ENCODE measurements around the gene PRKCZ. TPM values are rescaled to one million over a fixed set of nuclear protein-coding genes. Genes with fewer than 3 reads are reported as not detected.

PRKCZ gene
- total RNA-seq (2012; rRNA removed) (2.0 and 2.8 TPM in 2 replicates), polyA plus RNA-seq (2012; rRNA removed) (3.5 and 4.4 TPM in 2 replicates), Bru-seq, nascent RNA (percentile 35 among the genes with signal in this experiment), BruChase-seq, experiment 1, labeled RNA remaining after a 6-hour chase (percentile 37 among the genes with signal in this experiment), BruChase-seq, experiment 2, labeled RNA remaining after a 2-hour chase (percentile 37 among the genes with signal in this experiment)
- polyA plus RNA-seq (2012; cell fraction: cytosol; rRNA removed) = 3.8 and 4.0 TPM in 2 replicates
- polyA plus RNA-seq (2012; cell fraction: nucleus; rRNA removed; ENCODE audit: low replicate concordance) = 5.9 and 7.4 TPM in 2 replicates
- long read RNA-seq, partial matches to known transcripts = 4 of 12 reads
- long read RNA-seq, other reads (novel, unspliced or antisense) = 4 of 12 reads

DNA sequence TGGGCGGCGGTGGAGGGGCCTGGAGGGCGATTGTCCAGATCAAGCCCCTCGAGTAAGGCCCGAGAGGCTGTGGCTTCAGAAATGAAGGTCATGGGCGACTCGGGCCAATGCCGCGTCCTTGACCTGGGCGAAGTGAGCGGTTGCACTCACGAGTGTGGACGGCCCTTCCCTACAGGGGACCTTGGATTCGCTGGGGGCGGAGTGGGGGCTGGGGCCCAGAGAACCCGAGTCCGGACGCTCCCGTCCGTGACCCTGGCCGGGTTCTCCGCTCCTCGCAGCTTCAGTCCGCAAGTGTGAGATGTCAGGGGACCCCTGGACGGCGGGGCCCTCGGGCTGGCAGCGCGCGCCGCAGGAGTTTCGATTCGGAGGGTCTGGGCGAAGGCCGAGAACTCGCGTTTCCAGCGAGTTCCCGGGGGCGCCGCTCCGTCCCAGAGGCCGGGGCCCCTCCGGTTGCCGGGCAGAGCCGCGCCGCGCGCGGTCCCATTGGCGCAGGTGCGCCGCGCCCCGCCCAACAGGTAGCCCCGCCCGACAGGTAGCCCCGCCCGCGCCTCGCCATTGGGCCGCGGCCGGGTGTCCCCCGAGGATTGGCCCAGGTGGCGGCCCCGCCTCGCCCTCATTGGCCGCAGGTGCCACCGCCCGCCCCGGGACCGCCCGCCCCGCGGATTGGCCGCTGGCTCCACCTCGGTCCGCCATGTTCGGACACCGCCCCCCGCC is at the start of gene PRKCZ:
Gene PRKCZ, plus strand, starts transcription at position 694 of the 714 bp plus-strand sequence. CDS start 220 bp downstream, outside the sequence.
- no peaks in the 10 kb centered on the region; the same call in 1 of the 2 replicates for H4K20me1 ChIP-seq (ENCODE audit: insufficient read depth, low read length)
- no peak within 1 kb of the TSS for H3K27ac ChIP-seq (ENCODE audit: insufficient read depth, low read length)
- no peak for ATAC-seq (ENCODE audit: low read depth)
- H3K23ac ChIP-seq (ENCODE audit: low read depth, low read length) = no peak within 1 kb of the TSS
- intact Hi-C loops (cut with micrococcal nuclease) (loop anchor here (5.0 kb wide), 1 partner anchor 88 kb away; no protein-coding TSS in a partner anchor), dilution Hi-C loops (cut with HindIII; ENCODE audit: low sequenced_read_pairs, unreplicated experiment) (no loop called here), in situ Hi-C loops (cut with MboI; ENCODE audit: low sequenced_read_pairs) (loop anchor here (10.0 kb wide), 1 partner anchor 95 kb away; no protein-coding TSS in a partner anchor)
- DNase-seq = no peak
- H3K18ac ChIP-seq (ENCODE audit: low read depth, low read length) = no peak within 1 kb of the TSS
- H3K14ac ChIP-seq (replicated peaks; ENCODE audit: low read depth, low read length) = no peak within 1 kb of the TSS
- no peak for TF ChIP-seq MAZ (IDR thresholded peaks at IDR 0.05; ENCODE audit: borderline replicate concordance, low read depth, low read length)
- TF ChIP-seq MAFK (IDR thresholded peaks at IDR 0.05; ENCODE audit: low read depth, low read length) = no peak
- no peak for TF ChIP-seq FOS (IDR thresholded peaks at IDR 0.05; ENCODE audit: low read depth, low read length)
- TF ChIP-seq BHLHE40 (IDR thresholded peaks at IDR 0.05; ENCODE audit: low read depth, low read length) = no peak
- no peak for TF ChIP-seq MXI1 (IDR thresholded peaks at IDR 0.05; ENCODE audit: borderline replicate concordance, low read depth, low read length)
- H3K9ac ChIP-seq (ENCODE audit: low read depth, low read length) = no peak within 1 kb of the TSS
- H2AK9ac ChIP-seq (replicated peaks; ENCODE audit: low read depth, low read length, poor library complexity) = no peak within 1 kb of the TSS
- no peak within 1 kb of the TSS for H3K4ac ChIP-seq (ENCODE audit: low read depth, low read length)
- peaks cover 2% of the 10 kb centered on the region; the same call in 1 of the 2 replicates for H3K4me1 ChIP-seq (ENCODE audit: control insufficient read depth, insufficient read depth, low read length)
- H3K4me3 ChIP-seq (ENCODE audit: insufficient read depth, low read depth, low read length) = peak within 1 kb of the TSS; percentile 20; the same call in 1 of the 2 replicates
- H3K4me2 ChIP-seq (ENCODE audit: low read depth, low read length) = no peak within 1 kb of the TSS
- no peak within 1 kb of the TSS for H2AK5ac ChIP-seq (ENCODE audit: low read depth, low read length)
- no peaks in the 10 kb centered on the region; the same call in 1 of the 2 replicates for H3K9me3 ChIP-seq (ENCODE audit: control insufficient read depth, insufficient read depth, low read length)
- no peak within 1 kb of the TSS for H2BK15ac ChIP-seq (ENCODE audit: low read depth, low read length)
- peak within 1 kb of the TSS; percentile 63 for H2AFZ ChIP-seq (replicated peaks; ENCODE audit: low read length, poor library complexity)
- BruUV-seq (replicated peaks) = no TSS peak
- no peak within 1 kb of the TSS for H3K56ac ChIP-seq (ENCODE audit: extremely low read depth, insufficient read depth, low read length)
- H3K27me3 ChIP-seq (ENCODE audit: control insufficient read depth, insufficient read depth, low read length) = peaks cover 63% of the 10 kb centered on the region
- H3K9me1 ChIP-seq (ENCODE audit: insufficient read depth, low read length) = no peaks in the 10 kb centered on the region
- H2BK20ac ChIP-seq (ENCODE audit: low read depth, low read length) = no peak within 1 kb of the TSS
- H2BK120ac ChIP-seq (ENCODE audit: low read depth, low read length) = no peak within 1 kb of the TSS
- no peaks in the 10 kb centered on the region for H3K79me1 ChIP-seq (ENCODE audit: low read depth in 1 of 2, low read length in 2 of 2)
- no peak within 1 kb of the TSS for H4K5ac ChIP-seq (ENCODE audit: low read depth, low read length)
- no peak within 1 kb of the TSS for H4K8ac ChIP-seq (ENCODE audit: low read depth in 2 of 2, low read length in 2 of 2)
- H3K36me3 ChIP-seq (ENCODE audit: control insufficient read depth, insufficient read depth, low read length) = no peaks in the 10 kb centered on the region
- CTCF ChIA-PET = no interaction called here
- no peak within 1 kb of the TSS for H4K91ac ChIP-seq (ENCODE audit: insufficient read depth, low read depth, low read length)
- H2BK5ac ChIP-seq (ENCODE audit: low read depth, low read length, poor library complexity, severe bottlenecking) = no peak within 1 kb of the TSS
- POLR2A ChIA-PET (ENCODE audit: unreplicated experiment) = no interaction called here
- WGBS, 2 experiments (ENCODE audit: extremely low coverage in 2 of 2, insufficient read length in 1 of 2) = 5% methylated on average over 40 of the region's 83 CpGs; no CpG with 5 or more reads in 1 of the 2 experiments
